Common myeloid progenitor, CD34-positive (primary cell): ENCODE data around the gene PARVB.

Source experiments
- CTCF ChIA-PET: fragments of 350-600 bp; sonication (Branson Sonifier 250); formaldehyde crosslinking; loops from one replicate; lab custom pipeline; 2021; ENCODE audit warnings: antibody characterized with exemption; lab: Charles Lee
- POLR2A ChIA-PET: fragments of 350-600 bp; sonication (Branson Sonifier 250); formaldehyde crosslinking; loops from one replicate; lab custom pipeline; 2021; ENCODE audit warnings: antibody characterized with exemption; lab: Charles Lee
- DNase-seq, 3 donors: peaks; one replicate each; pipeline versions ENCODE4 v3.0.0 to v3.0.0-alpha.2; 2013
- H3K27ac ChIP-seq, 2 experiments: 1 replicate in 1 of 2; 2 replicates in 1 of 2; pipeline ENCODE4 v1.7.0; 2013; ENCODE audit warnings: inconsistent platforms in 2 of 2, low read length in 2 of 2, mild to moderate bottlenecking in 2 of 2, low read depth in 1 of 2, moderate library complexity in 1 of 2; ENCODE audit not compliant: severe bottlenecking in 2 of 2, insufficient read depth in 1 of 2, poor library complexity in 1 of 2
- H3K27me3 ChIP-seq, 5 experiments: replicated peaks in 2 of 5; 1 replicate in 3 of 5; 2 replicates in 2 of 5; pipeline versions ENCODE4 v1.6.1 to v1.7.0; 2013; ENCODE audit warnings: low read length in 4 of 5, mild to moderate bottlenecking in 2 of 5, moderate library complexity in 2 of 5, inconsistent platforms in 1 of 5; ENCODE audit not compliant: insufficient read depth in 5 of 5, control insufficient read depth in 4 of 5
- H3K36me3 ChIP-seq, 4 experiments: 1 replicate in 2 of 4; 2 replicates in 2 of 4; pipeline versions ENCODE4 v1.6.1 to v1.7.0; 2013; ENCODE audit warnings: low read length in 3 of 4, control low read depth in 1 of 4, mild to moderate bottlenecking in 1 of 4; ENCODE audit not compliant: control insufficient read depth in 4 of 4, insufficient read depth in 4 of 4
- H3K4me1 ChIP-seq, 4 experiments: 1 replicate in 3 of 4; 2 replicates in 1 of 4; pipeline versions ENCODE4 v1.6.1 to v1.7.1; 2013; ENCODE audit warnings: low read length in 3 of 4, mild to moderate bottlenecking in 3 of 4, control low read depth in 1 of 4, inconsistent platforms in 1 of 4, moderate library complexity in 1 of 4; ENCODE audit not compliant: control insufficient read depth in 4 of 4, insufficient read depth in 4 of 4; ENCODE audit errors: control extremely low read depth in 1 of 4
- H3K4me3 ChIP-seq, 7 experiments: 1 replicate in 4 of 7; 2 replicates in 3 of 7; pipeline versions ENCODE4 v1.5.1 to v1.7.0; 2013; ENCODE audit warnings: mild to moderate bottlenecking in 7 of 7, low read length in 6 of 7, moderate library complexity in 6 of 7, inconsistent platforms in 2 of 7, low read depth in 2 of 7, control low read depth in 1 of 7; ENCODE audit not compliant: insufficient read depth in 4 of 7, control insufficient read depth in 1 of 7; ENCODE audit errors: extremely low read depth in 1 of 7
- H3K9me3 ChIP-seq, 5 experiments: 1 replicate in 4 of 5; 2 replicates in 1 of 5; pipeline versions ENCODE4 v1.6.1 to v1.7.1; 2013; ENCODE audit warnings: low read length in 4 of 5, mild to moderate bottlenecking in 2 of 5, inconsistent platforms in 1 of 5, low read depth in 1 of 5, moderate library complexity in 1 of 5; ENCODE audit not compliant: control insufficient read depth in 4 of 5, insufficient read depth in 2 of 5; ENCODE audit errors: control extremely low read depth in 1 of 5
- WGBS: methylation state at CpG from one replicate; pipeline ENCODE4 v1.1.5; 2013; ENCODE audit not compliant: insufficient coverage; 5-methylcytosine and 5-hydroxymethylcytosine counted together

Gene PARVB

GRCh38 chr22:44207981-44208317 lies 183.8 kb downstream of the PARVB start:
- POLR2A ChIA-PET, result interaction anchor here (0.6 to 0.9 kb wide), 3 partner anchors 13 to 345 kb away, joined by 3 read pairs; no protein-coding TSS in a partner anchor
- peaks cover 0 to 4% (median 0%) of the 10 kb centered on the region in 4 experiments for H3K4me1 ChIP-seq
- no peaks in the 10 kb centered on the region for H3K27me3 ChIP-seq
- no peak overlapping the region for H3K27ac ChIP-seq
- CTCF ChIA-PET, result no interaction called here
- H3K4me3 ChIP-seq, result no peak overlapping the region
- peaks cover 4 to 39% (median 24%) of the 10 kb centered on the region in 4 experiments for H3K36me3 ChIP-seq
- 100% methylated on average over 1 of the region's 4 CpGs for WGBS
- peaks cover 0 to 10% (median 0%) of the 10 kb centered on the region in 5 experiments for H3K9me3 ChIP-seq
- DNase-seq, result no peak

GRCh38 chr22:44209343-44209742 lies 185.2 kb downstream of the PARVB start:
- Histone ChIP-seq H3K9me3 (peaks cover 0 to 10% (median 0%) of the 10 kb centered on the region in 5 experiments), H3K27me3 (no peaks in the 10 kb centered on the region), H3K4me3 (no peak overlapping the region), H3K27ac (no peak overlapping the region), H3K4me1 (peaks cover 0 to 4% (median 0%) of the 10 kb centered on the region in 4 experiments), H3K36me3 (peaks cover 0 to 37% (median 18%) of the 10 kb centered on the region in 4 experiments)
- ChIA-PET POLR2A (no interaction called here), CTCF (no interaction called here)
- no peak for DNase-seq
- 88% methylated on average over 1 of the region's 3 CpGs for WGBS

GRCh38 chr22:44210722-44211121 lies 186.6 kb downstream of the PARVB start:
- POLR2A ChIA-PET, result no interaction called here
- Histone ChIP-seq H3K27me3 (no peaks in the 10 kb centered on the region), H3K4me3 (no peak overlapping the region), H3K27ac (no peak overlapping the region), H3K9me3 (peaks cover 0 to 13% (median 4%) of the 10 kb centered on the region in 5 experiments), H3K36me3 (peaks cover 0 to 24% (median 10%) of the 10 kb centered on the region in 4 experiments), H3K4me1 (peaks cover 0 to 4% (median 0%) of the 10 kb centered on the region in 4 experiments)
- WGBS, result 100% methylated on average over 2 of the region's 4 CpGs
- CTCF ChIA-PET, result interaction anchor here (0.6 kb wide), 1 partner anchor 405 kb away, joined by 3 read pairs; no protein-coding TSS in a partner anchor
- DNase-seq, result no peak

- no peak for DNase-seq
- Histone ChIP-seq H3K36me3 (peaks cover 0 to 18% (median 5%) of the 10 kb centered on the region in 4 experiments), H3K4me3 (no peak overlapping the region), H3K9me3 (peaks cover 0 to 13% (median 4%) of the 10 kb centered on the region in 5 experiments), H3K4me1 (peaks cover 0 to 4% (median 0%) of the 10 kb centered on the region in 4 experiments), H3K27me3 (no peaks in the 10 kb centered on the region), H3K27ac (no peak overlapping the region)
- CTCF ChIA-PET, result interaction anchor here (0.6 kb wide), 1 partner anchor 404 kb away, joined by 3 read pairs; no protein-coding TSS in a partner anchor
- 87% methylated on average over 6 of the region's 6 CpGs for WGBS
- POLR2A ChIA-PET, result no interaction called here
These were observed 187.3 kb downstream of the PARVB start for GRCh38 chr22:44211256-44211945.

GRCh38 chr22:44211946-44212930 lies 188.1 kb downstream of the PARVB start:
- no peak overlapping the region for H3K27ac ChIP-seq
- H3K4me3 ChIP-seq, result no peak overlapping the region
- no peaks in the 10 kb centered on the region for H3K27me3 ChIP-seq
- POLR2A ChIA-PET, result no interaction called here
- peaks cover 0 to 18% (median 5%) of the 10 kb centered on the region in 4 experiments for H3K36me3 ChIP-seq
- CTCF ChIA-PET, result no interaction called here
- WGBS, result 79% methylated on average over 8 of the region's 12 CpGs
- DNase-seq, result no peak
- peaks cover 0 to 4% (median 0%) of the 10 kb centered on the region in 4 experiments for H3K4me1 ChIP-seq
- peaks cover 0 to 13% (median 4%) of the 10 kb centered on the region in 5 experiments for H3K9me3 ChIP-seq

GRCh38 chr22:44212936-44213335 lies 188.8 kb downstream of the PARVB start:
- peaks cover 0 to 4% (median 0%) of the 10 kb centered on the region in 4 experiments for H3K4me1 ChIP-seq
- H3K4me3 ChIP-seq, result no peak overlapping the region
- WGBS, result no CpG with 5 or more reads among the region's 1 CpG
- H3K27ac ChIP-seq, result no peak overlapping the region
- peaks cover 0 to 13% (median 4%) of the 10 kb centered on the region in 5 experiments for H3K9me3 ChIP-seq
- POLR2A ChIA-PET, result no interaction called here
- no peaks in the 10 kb centered on the region for H3K27me3 ChIP-seq
- H3K36me3 ChIP-seq, result peaks cover 0 to 18% (median 5%) of the 10 kb centered on the region in 4 experiments
- CTCF ChIA-PET, result no interaction called here
- no peak for DNase-seq
